Activated CD8-positive, alpha-beta memory T cell treated with anti-CD3 and anti-CD28 coated beads for 36 hours (primary cell): ENCODE data around the gene WFIKKN1. TPM values are rescaled to one million over a fixed set of nuclear protein-coding genes. Genes with fewer than 3 reads are reported as not detected.

Experiments used
- CTCF ChIA-PET: fragments of 350-600 bp; sonication (Branson Sonifier 250); formaldehyde crosslinking; loops from one replicate; lab custom pipeline; 2021; ENCODE audit warnings: antibody characterized with exemption; lab: Charles Lee
- POLR2A ChIA-PET: fragments of 350-600 bp; sonication (Branson Sonifier 250); formaldehyde crosslinking; loops from one replicate; lab custom pipeline; 2021; ENCODE audit warnings: antibody characterized with exemption; lab: Charles Lee
- total RNA-seq, 2 experiments: library from RNA; stranded (reverse); gene quantifications; one replicate each; pipeline ENCODE4 v1.2.3, GENCODE V29; 2021

WFIKKN1 gene
- total RNA-seq, 2 experiments from 2014 or later = 0.15 to 0.19 TPM

DNA sequence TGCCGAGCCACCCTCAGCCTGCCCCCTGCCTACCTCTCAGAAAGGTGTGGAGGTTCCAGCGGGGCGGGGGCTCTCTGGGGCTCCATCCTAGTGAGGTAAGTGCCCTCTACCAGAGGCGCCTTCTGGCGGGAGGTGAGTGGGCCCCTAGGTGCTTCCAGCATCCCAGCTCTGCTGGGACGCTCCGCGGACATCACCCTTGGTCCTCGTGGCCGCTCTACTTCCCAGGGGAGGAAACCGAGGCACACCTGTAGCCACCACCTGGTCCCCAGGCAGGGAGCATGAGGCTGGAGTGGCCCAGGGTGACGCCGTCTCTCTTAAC lies 12.2 kb downstream of the WFIKKN1 start:
- POLR2A ChIA-PET = no interaction called here

DNA sequence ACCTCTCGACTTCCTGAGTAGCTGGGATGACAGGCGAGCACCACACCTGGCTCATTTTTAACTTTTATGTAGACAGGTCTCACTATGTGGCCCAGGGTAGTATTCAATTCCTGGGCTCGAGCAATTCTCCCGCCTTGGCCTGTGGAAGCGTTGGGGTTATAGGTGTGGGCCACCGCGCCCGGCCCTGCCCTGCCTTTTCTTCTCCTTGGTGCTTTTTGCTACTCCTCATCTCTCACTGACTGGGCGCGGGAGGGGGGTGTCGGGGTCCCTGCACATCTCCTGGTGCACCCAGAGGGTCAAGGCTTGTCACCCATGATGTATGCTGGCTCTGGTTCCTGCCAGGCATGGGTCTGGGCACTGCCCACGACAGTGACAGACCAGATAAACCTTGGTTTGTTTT lies 13.8 kb downstream of the WFIKKN1 start:
- POLR2A ChIA-PET = no interaction called here
- CTCF ChIA-PET = interaction anchor here (0.6 kb wide), 1 partner anchor 35 kb away, joined by 3 read pairs; no protein-coding TSS in a partner anchor

More for the DNA sequence above, 12.2 kb downstream of the WFIKKN1 start:
- CTCF ChIA-PET = no interaction called here

DNA sequence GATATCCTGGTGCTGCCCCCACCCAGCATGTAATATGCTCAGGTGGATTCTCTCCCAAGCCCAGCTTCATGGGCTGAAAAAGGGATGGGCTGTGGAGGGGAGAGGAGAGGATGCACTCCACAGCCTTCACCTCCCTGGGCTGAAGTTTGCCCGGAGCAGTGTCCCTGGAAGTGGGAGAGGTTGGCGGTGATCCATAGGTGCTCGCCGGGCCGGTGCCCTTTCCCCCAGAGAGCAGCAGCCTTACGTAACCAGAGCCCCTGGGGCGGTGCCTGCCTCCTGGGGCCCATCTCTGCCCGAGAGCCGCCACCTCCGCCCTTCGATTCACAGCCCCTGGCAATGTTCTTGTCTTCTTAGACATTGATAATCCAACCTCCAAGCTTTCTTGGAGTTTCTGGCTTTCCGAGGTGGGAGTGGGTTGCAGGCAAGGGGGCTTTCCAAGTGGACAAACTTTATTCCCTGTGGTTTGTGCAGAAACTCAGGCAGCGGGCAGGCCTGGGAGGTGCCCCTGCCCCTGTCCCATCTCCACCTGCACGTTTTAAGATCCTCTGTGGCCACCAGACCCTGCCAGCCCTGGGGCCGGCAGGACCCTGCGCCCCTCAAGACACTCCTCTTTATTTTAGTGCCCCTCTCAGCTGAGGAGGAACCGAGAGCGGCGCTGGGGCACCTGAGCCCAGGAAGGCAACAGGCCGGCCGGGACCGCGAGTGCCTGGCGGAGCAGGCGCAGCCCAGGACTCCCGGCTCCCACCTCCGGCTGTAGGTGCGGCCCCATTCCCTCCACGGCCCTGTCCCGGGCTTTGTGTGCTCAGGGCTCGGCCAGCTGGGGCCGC lies 15.3 kb downstream of the WFIKKN1 start:
- ChIA-PET CTCF (no interaction called here), POLR2A (no interaction called here)

DNA sequence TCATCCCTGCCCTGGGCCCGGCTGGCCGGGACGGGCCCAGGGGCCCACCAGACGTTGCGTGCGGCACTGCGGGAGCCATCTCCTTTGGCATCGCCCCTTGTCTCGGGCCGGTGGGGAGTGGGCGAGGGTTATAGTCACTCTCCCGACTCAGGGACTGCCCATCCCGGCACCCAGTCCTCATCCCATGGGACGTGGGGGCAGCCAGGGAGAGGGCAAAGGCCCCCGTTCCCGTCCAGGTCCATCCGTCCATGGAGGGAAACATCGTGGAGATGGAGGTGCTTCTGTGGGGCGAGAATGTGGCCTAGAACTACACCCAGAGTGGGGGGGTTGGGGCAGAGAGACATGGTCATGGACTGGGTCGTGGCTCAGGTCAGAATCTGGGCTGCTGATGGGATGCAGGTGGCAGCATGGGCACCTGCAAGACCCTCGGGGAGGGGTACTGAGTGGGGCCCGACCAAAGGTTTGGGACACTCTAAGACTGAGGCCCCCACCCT lies 15.9 kb downstream of the WFIKKN1 start:
- CTCF ChIA-PET = no interaction called here
- POLR2A ChIA-PET = no interaction called here

DNA sequence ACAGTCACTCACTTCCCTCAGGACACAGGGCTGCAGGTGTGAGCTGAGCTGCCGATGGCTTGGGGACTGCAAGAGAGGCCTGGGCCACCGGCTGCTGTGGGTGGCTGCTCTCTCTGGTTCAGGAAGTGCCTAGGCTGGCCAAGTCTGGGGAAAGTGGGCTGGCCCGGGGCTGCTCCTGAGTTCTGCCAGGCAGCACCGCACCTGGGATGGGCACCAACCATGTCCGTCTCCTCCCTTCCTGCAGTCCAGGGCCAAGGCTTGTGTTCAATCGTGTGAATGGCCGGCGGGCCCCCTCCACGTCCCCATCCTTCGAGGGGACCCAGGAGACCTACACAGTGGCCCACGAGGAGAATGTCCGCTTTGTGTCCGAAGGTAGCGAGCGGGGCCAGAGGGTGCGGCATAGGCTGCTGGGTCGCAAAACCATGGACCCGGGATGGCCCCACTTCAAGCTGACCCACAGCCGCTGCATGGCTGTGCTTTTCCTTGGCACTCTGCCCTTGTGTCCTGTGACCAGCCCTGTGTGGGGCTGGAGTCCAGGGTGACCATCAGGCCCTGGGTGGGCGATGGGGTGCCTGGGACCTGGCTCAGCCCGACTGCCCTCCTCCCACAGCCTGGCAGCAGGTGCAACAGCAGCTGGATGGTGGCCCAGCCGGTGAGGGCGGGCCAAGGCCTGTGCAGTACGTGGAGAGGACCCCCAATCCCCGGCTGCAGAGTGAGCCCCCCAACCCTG lies 16.6 kb downstream of the WFIKKN1 start:
- CTCF ChIA-PET = interaction anchor here (0.9 to 2.4 kb wide), 7 partner anchors 9 to 141 kb away, joined by 3 to 14 read pairs (median 4); partner anchors contain the start of genes CHTF18, METTL26, RHOT2 and RPUSD1
- POLR2A ChIA-PET = no interaction called here

DNA sequence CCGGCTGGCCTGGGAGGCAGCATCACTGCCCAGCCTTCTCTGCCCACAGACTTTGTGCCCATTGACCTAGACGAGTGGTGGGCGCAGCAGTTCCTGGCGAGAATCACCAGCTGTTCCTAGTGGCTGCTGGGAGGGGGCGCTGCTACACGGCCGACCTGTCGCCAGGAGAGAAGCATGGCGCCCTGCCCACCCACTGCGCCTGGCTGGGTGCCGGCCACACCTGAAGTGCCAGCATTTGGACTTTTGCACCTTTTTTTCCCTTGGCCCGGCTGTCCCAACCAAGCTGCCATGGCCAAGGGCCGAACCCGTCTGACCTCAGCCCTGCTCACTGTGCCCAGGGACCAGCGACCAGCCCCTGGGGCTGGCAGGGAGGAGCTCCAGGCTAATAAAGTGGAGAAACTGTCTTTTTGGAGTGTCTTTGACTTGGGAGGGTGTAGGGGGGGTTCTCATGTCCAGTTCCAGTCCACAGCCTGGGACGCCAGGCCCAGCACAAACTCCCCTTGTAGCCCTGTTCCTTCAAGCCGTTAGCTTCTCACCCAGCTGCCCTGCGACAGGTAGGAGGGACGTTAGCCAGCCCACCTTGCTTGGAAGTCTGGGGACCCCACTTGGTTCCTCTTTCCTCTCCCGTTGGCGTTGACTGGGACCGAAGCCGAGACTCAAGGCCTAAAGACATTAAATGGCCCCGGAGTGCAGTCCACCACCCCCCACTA lies 17.4 kb downstream of the WFIKKN1 start:
- ChIA-PET CTCF (interaction anchor here (0.6 to 2.4 kb wide), 8 partner anchors 10 to 140 kb away, joined by 3 to 14 read pairs (median 4); partner anchors contain the start of genes CHTF18, METTL26, RHOT2 and RPUSD1), POLR2A (interaction anchor here (1.2 kb wide), 1 partner anchor 34 kb away, joined by 3 read pairs; no protein-coding TSS in a partner anchor)

DNA sequence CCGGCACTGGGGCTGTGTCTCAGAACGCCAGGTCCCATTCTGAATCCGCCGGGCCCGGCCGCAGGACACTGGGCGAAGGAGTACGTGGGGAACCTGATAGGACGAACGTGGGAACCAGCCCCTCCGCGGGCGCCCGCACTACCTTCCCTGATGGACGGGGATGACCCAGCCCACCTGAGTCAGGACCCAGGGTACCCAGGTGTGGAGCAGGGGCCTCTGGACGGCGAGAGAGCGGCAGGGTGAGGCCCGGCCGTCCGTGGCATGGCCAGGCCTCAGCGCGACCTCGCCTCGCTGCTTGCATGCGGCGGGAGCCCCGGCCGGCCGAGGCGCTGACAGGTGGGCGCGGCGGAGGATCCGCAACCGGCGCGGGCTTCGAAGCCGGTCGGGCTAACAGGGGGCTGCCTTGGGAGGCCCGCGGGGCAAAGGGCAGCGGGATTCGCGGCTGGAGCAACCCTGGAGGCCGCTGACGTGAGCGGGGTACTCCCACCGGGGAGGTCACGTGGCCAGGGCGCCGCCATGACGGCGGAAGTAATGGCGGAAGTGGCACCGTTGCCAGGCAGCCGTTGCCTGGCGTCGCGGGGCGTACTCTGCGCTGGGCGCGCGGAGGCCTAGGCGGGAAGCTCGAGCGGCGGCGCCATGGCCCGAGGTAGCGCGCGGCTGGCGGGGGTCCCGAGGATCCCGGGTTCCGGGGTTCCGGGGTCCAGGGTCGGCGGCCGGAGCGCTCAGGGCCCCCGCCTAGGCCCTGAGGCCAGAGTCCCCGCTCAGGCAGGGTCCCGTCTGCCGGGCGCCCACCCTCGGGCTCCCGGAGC lies 18.2 kb downstream of the WFIKKN1 start, which contains the start of gene WDR90:
TSS of gene WDR90 (plus strand) at position 585 of the 809 bp plus-strand sequence. CDS start at position 637, 52 bp downstream.
- CTCF ChIA-PET = interaction anchor here (0.6 to 2.4 kb wide), 6 partner anchors 13 to 139 kb away, joined by 3 to 14 read pairs (median 5); partner anchors contain the start of genes CHTF18, METTL26, RHOT2 and RPUSD1
- POLR2A ChIA-PET = interaction anchor here (0.7 to 1.6 kb wide), 5 partner anchors 12 to 34 kb away, joined by 3 to 5 read pairs (median 3); partner anchors contain the start of genes METTL26 and RHBDL1

DNA sequence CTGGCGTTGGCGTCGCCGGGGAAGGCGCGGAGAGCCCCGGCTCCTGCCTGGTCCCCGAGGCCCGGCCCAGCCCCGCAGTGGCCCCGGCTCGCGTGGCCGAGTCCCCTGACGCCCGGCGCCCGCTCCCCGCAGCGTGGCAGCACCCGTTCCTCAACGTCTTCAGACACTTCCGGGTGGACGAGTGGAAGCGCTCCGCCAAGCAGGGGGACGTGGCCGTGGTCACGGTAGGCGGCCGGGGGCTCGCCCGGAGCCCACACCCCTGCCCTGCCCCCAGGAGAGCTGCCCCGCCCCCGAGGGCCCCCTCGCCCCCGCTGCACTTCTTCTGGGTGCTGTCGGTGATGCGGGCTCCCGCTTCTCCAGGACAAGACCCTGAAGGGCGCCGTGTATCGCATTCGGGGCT lies 18.8 kb downstream of the WFIKKN1 start:
- ChIA-PET POLR2A (interaction anchor here (0.7 to 1.6 kb wide), 4 partner anchors 13 to 26 kb away, joined by 3 to 5 read pairs (median 4); partner anchors contain the start of genes METTL26 and RHBDL1), CTCF (interaction anchor here (2.3 to 2.4 kb wide), 2 partner anchors 13 to 18 kb away, joined by 9 to 14 read pairs; partner anchors contain the start of genes METTL26 and RHOT2)

DNA sequence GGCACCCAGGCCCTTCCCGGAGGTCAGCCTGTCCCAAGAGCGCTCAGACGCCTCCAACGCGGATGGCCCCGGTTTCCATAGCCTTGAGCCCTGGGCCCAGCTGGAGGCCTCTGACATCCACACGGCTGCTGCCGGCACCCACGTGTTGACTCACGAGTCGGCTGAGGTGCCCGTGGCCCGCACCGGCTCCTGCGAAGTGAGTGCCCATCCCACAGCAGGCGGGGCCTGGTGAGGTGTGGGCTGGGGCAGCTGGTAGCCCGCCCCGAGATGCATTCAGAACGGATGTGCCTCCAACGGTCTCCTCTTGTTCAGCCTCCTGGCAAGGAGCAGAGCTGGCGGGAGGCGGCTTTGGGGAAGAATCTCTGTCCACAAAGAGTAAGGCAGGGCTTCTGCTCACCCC lies 21.1 kb downstream of the WFIKKN1 start:
- ChIA-PET POLR2A (no interaction called here), CTCF (no interaction called here)

DNA sequence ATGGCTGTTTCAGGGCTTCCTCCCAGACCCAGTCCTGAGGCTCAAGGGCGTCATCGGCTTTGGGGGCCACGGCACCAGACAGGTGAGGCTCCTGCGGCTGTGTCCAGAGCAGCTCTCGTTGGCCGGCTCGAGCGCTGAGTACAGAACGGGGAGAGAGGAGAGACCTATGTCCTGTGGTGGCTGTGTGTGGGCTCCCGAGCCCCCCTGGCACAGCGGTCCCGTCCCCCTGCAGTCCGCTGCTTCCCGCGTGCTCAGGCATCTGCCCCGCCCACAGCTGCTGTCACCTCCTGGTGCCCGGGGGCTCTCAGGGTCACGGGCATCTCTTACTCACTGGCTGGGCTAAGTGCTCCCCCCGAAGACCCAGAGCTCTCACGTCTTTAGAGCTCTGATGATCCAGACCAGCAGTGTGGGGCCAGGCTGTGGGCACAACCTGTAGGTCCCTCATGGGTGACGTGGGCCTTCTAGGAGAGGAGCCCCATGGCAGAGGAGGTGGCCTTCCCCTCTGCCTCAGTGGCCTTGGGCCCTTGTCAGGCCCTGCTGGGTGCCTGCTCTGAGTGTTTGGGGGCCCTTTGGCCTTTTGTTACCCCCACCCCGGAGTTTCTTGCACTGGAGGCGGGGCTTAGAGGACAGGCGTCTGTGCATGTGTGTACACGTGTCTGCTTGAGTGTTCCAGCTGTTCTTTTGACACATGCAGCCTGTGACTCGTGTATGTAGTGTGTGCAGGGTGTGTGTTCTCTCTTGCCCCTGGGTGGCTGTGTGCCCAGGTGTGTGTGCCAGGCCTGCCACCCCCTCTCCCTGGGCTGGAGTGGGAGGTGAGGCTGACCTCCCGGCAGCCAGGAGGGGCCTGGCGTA lies 21.9 kb downstream of the WFIKKN1 start:
- ChIA-PET POLR2A (no interaction called here), CTCF (interaction anchor here (1.0 kb wide), 1 partner anchor 15 kb away, joined by 3 read pairs; no protein-coding TSS in a partner anchor)

DNA sequence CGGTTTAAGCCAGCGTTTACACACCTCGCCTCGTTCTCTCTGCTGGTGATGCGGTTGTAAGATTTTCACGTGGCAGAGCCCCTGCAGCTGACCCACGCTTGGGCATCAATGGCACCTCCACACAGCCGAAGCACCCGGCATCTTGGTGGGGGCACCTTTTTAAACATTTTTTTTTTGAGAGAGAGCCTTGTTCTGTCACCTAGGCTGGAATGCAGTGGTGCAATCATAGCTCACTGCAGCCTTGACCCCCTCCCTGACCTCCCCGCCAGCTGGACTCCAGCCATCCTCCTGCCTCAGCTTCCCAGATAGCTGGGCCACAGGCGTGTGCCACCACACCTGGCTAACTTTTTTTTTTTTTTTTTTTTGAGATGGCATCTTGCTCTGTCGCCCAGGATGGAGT lies 23.2 kb downstream of the WFIKKN1 start:
- ChIA-PET CTCF (no interaction called here), POLR2A (no interaction called here)

DNA sequence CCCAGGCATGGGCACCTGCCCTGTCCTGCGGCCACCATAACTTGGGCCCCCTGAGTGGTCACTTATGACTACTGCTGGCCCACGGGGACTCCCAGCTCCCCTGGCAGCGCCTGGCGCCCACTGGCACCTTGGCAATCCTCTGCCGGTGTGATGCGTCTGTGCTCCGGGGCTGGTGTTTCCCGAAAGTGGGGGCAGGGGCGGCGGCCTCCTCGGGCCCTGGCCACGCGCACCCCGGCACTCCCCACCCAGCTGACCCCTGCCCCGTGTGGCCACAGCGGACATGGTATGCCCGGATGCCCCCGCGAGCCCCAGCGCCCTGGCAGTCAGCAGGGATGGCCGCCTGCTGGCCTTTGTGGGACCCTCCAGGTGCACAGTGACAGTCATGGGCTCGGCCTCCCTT lies 26.7 kb downstream of the WFIKKN1 start:
- CTCF ChIA-PET = no interaction called here
- POLR2A ChIA-PET = no interaction called here

DNA sequence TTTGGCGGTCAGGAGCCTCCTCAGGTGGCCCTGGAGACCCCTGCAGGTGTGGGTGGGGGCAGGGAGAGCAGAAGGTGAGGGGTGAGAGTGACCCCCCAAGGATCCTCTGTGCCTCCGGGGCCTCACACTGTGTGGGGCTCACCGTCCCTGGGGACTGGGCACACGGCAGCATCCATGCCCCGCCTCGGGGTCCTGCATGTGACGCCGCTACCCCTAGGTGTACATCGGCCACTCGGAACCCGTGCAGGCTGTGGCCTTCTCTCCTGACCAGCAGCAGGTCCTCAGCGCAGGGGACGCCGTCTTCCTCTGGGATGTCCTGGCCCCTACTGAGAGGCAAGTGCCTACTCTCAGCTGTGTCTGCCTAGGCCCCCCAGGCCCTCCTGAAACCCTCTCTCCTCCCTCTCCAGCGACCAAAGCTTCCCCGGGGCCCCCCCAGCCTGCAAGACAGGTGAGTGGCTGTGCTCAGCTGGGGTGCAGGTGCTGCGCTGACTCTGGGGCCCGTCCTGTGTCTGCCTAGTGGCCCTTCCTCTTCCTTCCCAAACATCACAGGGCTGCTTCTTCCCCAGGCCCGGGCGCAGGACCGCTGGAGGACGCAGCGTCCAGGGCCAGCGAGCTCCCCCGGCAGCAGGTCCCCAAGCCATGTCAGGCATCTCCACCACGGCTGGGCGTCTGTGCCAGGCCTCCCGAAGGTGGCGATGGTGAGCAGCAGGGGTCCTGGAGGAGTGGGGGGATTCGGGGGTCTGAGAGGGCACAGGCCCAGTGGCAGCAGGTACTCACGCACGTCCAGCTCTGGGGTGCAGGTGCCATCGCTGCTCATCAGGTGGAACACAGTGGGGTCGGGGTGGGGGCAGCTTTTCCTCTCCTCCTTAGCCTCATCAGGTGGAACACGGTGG lies 28.1 kb downstream of the WFIKKN1 start:
- CTCF ChIA-PET = interaction anchor here (0.6 to 1.0 kb wide), 2 partner anchors 9 to 71 kb away, joined by 3 to 4 read pairs; partner anchors contain the start of gene RHOT2
- POLR2A ChIA-PET = no interaction called here

DNA sequence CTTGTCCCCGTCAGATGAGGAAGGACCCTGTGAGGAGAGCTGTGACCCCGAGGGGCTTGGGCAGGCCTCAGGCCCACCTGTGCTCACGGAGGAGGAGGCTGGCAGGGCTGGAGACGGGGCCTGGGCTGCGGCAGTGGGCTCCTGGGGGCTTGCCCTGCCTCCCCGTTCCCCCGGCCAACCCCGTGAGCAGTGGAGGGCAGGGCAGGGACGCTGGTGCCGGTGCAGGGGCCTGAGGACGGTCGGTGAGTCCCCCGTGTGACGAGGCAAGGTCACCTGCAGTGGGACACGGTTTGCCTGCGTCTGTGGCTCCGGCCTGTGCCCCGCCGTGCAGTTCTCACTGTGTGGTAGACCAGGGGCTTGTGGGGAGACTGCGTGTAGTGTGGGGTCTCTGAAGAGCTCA lies 28.8 kb downstream of the WFIKKN1 start:
- CTCF ChIA-PET = interaction anchor here (1.0 kb wide), 1 partner anchor 8 kb away, joined by 3 read pairs; the partner anchor contains the start of gene RHOT2
- POLR2A ChIA-PET = no interaction called here

DNA sequence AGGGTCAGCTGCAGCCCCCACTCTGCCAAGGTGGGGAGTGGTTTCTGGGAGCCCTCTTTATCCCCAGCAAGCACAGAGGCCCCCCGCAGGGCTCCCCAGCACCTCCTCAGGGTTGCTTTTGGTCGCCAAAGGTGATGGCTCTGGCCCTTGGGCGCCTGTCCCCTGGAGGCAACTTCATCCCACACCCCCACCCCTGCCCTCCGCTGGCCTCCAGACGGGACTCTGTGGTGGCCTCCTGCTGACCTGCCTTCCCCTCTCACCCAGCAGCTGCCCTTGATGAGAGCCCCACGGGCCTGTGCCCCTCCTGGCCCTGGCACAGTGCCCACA lies 29.3 kb downstream of the WFIKKN1 start:
- CTCF ChIA-PET = no interaction called here
- POLR2A ChIA-PET = no interaction called here

DNA sequence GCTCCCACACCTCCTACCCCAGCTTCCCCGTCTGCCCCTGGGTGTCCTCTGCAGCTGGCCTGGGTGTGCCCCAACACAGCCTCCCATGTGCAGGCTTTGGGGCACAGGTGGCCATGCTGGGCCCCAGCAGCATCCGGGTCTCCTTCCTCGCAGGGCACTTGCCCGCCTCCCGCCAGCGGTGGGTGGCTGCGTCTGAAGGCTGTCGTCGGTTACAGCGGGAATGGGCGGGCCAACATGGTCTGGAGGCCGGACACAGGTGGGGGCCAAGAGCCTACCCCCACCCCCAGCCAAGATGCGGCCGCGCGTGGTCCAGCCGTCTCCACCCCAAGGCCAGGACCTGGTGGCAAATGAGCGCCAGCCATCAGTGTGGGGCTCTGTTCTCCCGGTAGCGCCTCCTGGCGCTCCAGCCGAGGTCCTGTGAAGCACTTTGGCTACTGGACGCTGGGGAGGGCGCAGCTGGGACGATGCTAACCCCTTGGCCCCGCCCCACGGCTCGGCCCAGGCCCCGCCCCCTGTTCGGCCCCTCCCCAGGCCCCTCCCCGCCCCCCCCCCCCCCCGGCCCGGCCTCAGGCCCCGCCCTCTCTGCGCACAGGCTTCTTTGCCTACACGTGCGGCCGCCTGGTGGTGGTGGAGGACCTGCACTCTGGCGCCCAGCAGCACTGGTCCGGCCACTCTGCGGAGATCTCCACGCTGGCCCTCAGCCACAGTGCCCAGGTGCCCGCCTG lies 29.8 kb downstream of the WFIKKN1 start:
- CTCF ChIA-PET = no interaction called here
- POLR2A ChIA-PET = no interaction called here
